Cerebellar cortex (tissue), 1 donor: ENCODE results near the gene PRKCA.
"Not testable (repeated sequence)": the region's sequence is repeated elsewhere in the genome, so short reads cannot be mapped to it uniquely, and the experiment has no call there.

Source experiments
- DNase-seq: peaks from one replicate; pipeline ENCODE4 v3.0.0-alpha.2; 2015; ENCODE audit warnings: low spot score

PRKCA gene

GRCh38 chr17:66290101-66290722 lies 12.2 kb upstream of the PRKCA start:
- DNase-seq = peak; percentile 23

GRCh38 chr17:66292353-66292752 lies 10.1 kb upstream of the PRKCA start:
- DNase-seq = no peak

- DNase-seq = no peak
These were observed 6.1 kb upstream of the PRKCA start for GRCh38 chr17:66296289-66296725.

GRCh38 chr17:66297443-66297842 lies 5.0 kb upstream of the PRKCA start:
- not testable (repeated sequence) for DNase-seq

GRCh38 chr17:66299711-66300110 lies 2.7 kb upstream of the PRKCA start:
- no peak for DNase-seq

GRCh38 chr17:66300956-66301355 lies 1.5 kb upstream of the PRKCA start:
- DNase-seq = no peak

- DNase-seq = peak; percentile 22
These were observed 998 bp upstream of the PRKCA start for GRCh38 chr17:66301367-66301863.

GRCh38 chr17:66302761-66303626 lies 581 bp downstream of the PRKCA start:
- peak; percentile 55 for DNase-seq

GRCh38 chr17:66304304-66305174 lies 2.1 kb downstream of the PRKCA start:
- peak; percentile 36 for DNase-seq

- no peak for DNase-seq
These were observed 4.0 kb downstream of the PRKCA start for GRCh38 chr17:66306446-66306845.

GRCh38 chr17:66307257-66307656 lies 4.8 kb downstream of the PRKCA start:
- no peak for DNase-seq

GRCh38 chr17:66308856-66309255 lies 6.4 kb downstream of the PRKCA start:
- no peak for DNase-seq

GRCh38 chr17:66309793-66310192 lies 7.4 kb downstream of the PRKCA start:
- DNase-seq = no peak

GRCh38 chr17:66310528-66311148 lies 8.2 kb downstream of the PRKCA start:
- DNase-seq = peak; percentile 16

- no peak for DNase-seq
These were observed 10.5 kb downstream of the PRKCA start for GRCh38 chr17:66312912-66313311.

- DNase-seq = no peak
These were observed 10.9 kb downstream of the PRKCA start for GRCh38 chr17:66313325-66313724.

- DNase-seq = no peak
These were observed 11.7 kb downstream of the PRKCA start for GRCh38 chr17:66313995-66314659.

GRCh38 chr17:66317629-66318028 lies 15.2 kb downstream of the PRKCA start:
- no peak for DNase-seq

GRCh38 chr17:66319226-66319625 lies 16.8 kb downstream of the PRKCA start:
- DNase-seq = no peak

GRCh38 chr17:66322764-66323163 lies 20.4 kb downstream of the PRKCA start:
- no peak for DNase-seq

GRCh38 chr17:66324381-66325004 lies 22.1 kb downstream of the PRKCA start:
- DNase-seq = not testable (repeated sequence)
